ENCODE data around the gene KCTD2. TPM values are rescaled to one million over a fixed set of nuclear protein-coding genes. Genes with fewer than 3 reads are reported as not detected.

The KCTD2 gene
- total and polyA plus RNA-seq, 2 of the 13 experiments (the other 11 are each of a cell fraction or from before 2014, with no cell fraction given), result 28.3 to 32.6 TPM

- no peak for TF ChIP-seq ZNF18 (CRISPR knock-in tag; IDR thresholded peaks at IDR 0.05; ENCODE audit: insufficient replicate concordance)
- TF ChIP-seq CERS6 (CRISPR knock-in tag; IDR thresholded peaks at IDR 0.05), result no peak
- TF ChIP-seq ZNF225 (CRISPR knock-in tag; IDR thresholded peaks at IDR 0.05), result 0 out of 2 replicates have a peak, but pooled peaks have one; percentile 6
- peak; percentile 29 for TF ChIP-seq TEAD3 (CRISPR knock-in tag; optimal IDR thresholded peaks at IDR 0.05; ENCODE audit: borderline replicate concordance)
- TF ChIP-seq HMGA1 (CRISPR knock-in tag; conservative IDR thresholded peaks at IDR 0.05), result no peak
- peak; percentile 77 for TF ChIP-seq HNRNPLL (IDR thresholded peaks at IDR 0.05; ENCODE audit: low read depth, low read length, poor library complexity, severe bottlenecking)
Measured at GRCh38 chr17:75093548-75094158, 46.6 kb downstream of the KCTD2 start (continued).

GRCh38 chr17:75094871-75095399, 47.9 kb downstream of the KCTD2 start:
- DNase-seq (ENCODE audit: low spot score) (no peak), FAIRE-seq (no peak), ATAC-seq (peak; percentile 1)
- H3K79me2 ChIP-seq (ENCODE audit: insufficient read depth, low read length), result no peaks in the 10 kb centered on the region
- H3K27me3 ChIP-seq (ENCODE audit: control insufficient read depth in 1 of 2, insufficient read depth in 2 of 2, low read length in 2 of 2), result peaks cover 3 to 25% of the 10 kb centered on the region in 2 experiments; a peak in 3 of 5 replicates
- no peaks in the 10 kb centered on the region for H3K9me3 ChIP-seq (ENCODE audit: low read length)
- BruUV-seq (replicated peaks), result no TSS peak
- 25% methylated on average over 5 of the region's 16 CpGs for WGBS (ENCODE audit: low lambda C conversion rate)
- H2AFZ ChIP-seq (ENCODE audit: low read length), result no peak overlapping the region
- ChIA-PET CTCF (ENCODE audit: low intra/inter-chr PET ratio, low total read pairs) (no interaction called here), POLR2A (interaction anchor here (0.8 to 2.2 kb wide), 7 partner anchors 8 to 361 kb away, joined by 3 to 20 read pairs (median 4); partner anchors contain the start of genes ARMC7, SLC16A5 and TMEM94)
- peaks cover 73% of the 10 kb centered on the region for H3K4me1 ChIP-seq (ENCODE audit: insufficient read depth, low read length)
- peak overlapping the region in 1 of 3 experiments; percentile 44; a peak in 1 of 6 replicates for H3K4me3 ChIP-seq (replicated peaks in 1 of 3; ENCODE audit: insufficient read depth in 1 of 3, low read depth in 2 of 3, low read length in 3 of 3)
- no peak overlapping the region for H3K27ac ChIP-seq (ENCODE audit: extremely low read length, insufficient read depth, low read length)
- H3K36me3 ChIP-seq (replicated peaks in 1 of 2; ENCODE audit: control insufficient read depth in 1 of 2, insufficient read depth in 2 of 2, low read length in 2 of 2), result no peaks in the 10 kb centered on the region
- H3K4me2 ChIP-seq (ENCODE audit: low read depth, low read length), result peak overlapping the region; percentile 47
- no peak overlapping the region for H3K9ac ChIP-seq (ENCODE audit: insufficient read depth, low read depth, low read length)
- H4K20me1 ChIP-seq (ENCODE audit: insufficient read depth, low read length), result no peaks in the 10 kb centered on the region; the same call in 1 of the 2 replicates
- intact Hi-C loops (cut with micrococcal nuclease; ENCODE audit: unreplicated experiment), result no loop called here
- in situ Hi-C loops (cut with HindIII; ENCODE audit: extremely low pct_ligation_motif_present, low pct_unique_long_range_greater_than_20kb), result no loop called here
- no peak for TF ChIP-seq TGIF2 (CRISPR knock-in tag; IDR thresholded peaks at IDR 0.05)
- TF ChIP-seq TERF1 (CRISPR knock-in tag; IDR thresholded peaks at IDR 0.05), result no peak
- peak; percentile 28; the same call in 1 of the 2 replicates for TF ChIP-seq ZFX (CRISPR knock-in tag; IDR thresholded peaks at IDR 0.05; ENCODE audit: low read depth)
- no peak for TF ChIP-seq ZNF225 (CRISPR knock-in tag; IDR thresholded peaks at IDR 0.05)
- no peak for TF ChIP-seq ATF4 (CRISPR knock-in tag; IDR thresholded peaks at IDR 0.05)
- TF ChIP-seq ZNF598 (CRISPR knock-in tag; IDR thresholded peaks at IDR 0.05; ENCODE audit: borderline replicate concordance), result 0 out of 2 replicates have a peak, but pooled peaks have one; percentile 41
- 0 out of 2 replicates have a peak, but pooled peaks have one; percentile 14 for TF ChIP-seq RNF2 (conservative IDR thresholded peaks at IDR 0.05; ENCODE audit: low read depth)
- TF ChIP-seq RXRA (CRISPR knock-in tag; IDR thresholded peaks at IDR 0.05), result peak; percentile 39; the same call in 1 of the 2 replicates
- 0 out of 2 replicates have a peak, but pooled peaks have one; percentile 31 for TF ChIP-seq CSRNP1 (CRISPR knock-in tag; IDR thresholded peaks at IDR 0.05)
- peak; percentile 51 for TF ChIP-seq AGO2 (optimal IDR thresholded peaks at IDR 0.05; ENCODE audit: low read depth, low read length)

Measured in HepG2 (cell line).